HG02970 (cell line): ENCODE data around the gene MCM5.
"Not testable (repeated sequence)": the region's sequence is repeated elsewhere in the genome, so short reads cannot be mapped to it uniquely, and the experiment has no call there.

Experiments used
- ATAC-seq: cut with Tn5 transposase; IDR thresholded peaks from one replicate; pipeline ENCODE4 v1.9.1; 2021; ENCODE audit warnings: mild to moderate bottlenecking, moderate library complexity, moderate number of reproducible peaks; ENCODE audit not compliant: unreplicated experiment, low FRiP score

MCM5 gene

DNA sequence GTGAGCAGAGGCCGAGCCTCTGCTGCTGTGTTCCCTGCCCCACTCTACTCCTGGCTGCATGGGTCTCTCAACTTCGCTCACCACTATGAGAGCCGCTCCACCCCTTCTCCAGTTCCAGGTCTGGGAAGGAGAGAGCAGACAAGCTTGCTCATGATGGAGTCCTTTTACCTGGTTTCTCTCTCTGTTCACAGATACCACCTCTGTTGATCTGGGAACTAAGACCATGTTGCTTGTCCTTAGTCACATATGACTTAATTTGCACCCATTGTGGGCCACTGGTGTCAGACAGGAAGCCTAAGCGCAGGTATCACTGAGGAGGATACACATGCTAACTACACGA, 26.8 kb downstream of the MCM5 start:
- ATAC-seq, result no peak

- ATAC-seq, result no peak
These were observed 31.0 kb downstream of the MCM5 start for GRCh38 chr22:35430897-35431322.

DNA sequence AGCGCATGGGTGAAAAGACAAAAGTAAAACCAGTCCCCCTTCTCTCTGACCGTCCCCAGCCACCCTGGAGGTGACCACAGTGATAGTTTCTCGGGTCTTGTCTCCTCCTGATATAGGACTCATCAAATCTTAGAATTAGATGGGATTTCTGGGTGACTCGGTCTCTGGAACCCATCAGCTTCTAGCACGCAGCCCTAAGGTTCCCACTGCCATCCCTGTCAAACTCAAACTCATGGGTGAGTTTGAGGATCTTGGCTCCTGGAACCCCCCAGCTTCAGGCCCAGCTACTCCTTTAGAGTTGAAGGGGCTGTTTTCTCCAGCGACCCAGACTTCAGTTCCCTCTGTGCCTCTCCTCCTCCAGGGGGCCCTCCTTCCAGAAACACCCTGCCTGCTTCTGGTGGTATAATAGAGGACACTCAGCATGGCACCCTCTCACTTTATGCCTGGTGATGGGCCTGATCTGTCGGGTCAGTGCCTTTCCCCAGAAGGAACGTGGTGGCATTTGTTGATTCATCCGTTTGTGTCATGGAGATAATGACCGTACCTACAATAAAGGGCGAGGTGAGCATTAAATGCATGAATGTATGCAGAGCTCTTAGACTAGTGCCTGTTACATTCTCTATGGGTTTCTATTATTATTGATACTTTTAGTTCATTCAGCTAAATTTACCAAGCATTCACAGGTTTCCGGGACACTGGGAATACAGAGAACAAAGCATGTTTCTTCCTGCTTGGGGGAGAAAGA, 31.7 kb downstream of the MCM5 start:
- no peak for ATAC-seq

DNA sequence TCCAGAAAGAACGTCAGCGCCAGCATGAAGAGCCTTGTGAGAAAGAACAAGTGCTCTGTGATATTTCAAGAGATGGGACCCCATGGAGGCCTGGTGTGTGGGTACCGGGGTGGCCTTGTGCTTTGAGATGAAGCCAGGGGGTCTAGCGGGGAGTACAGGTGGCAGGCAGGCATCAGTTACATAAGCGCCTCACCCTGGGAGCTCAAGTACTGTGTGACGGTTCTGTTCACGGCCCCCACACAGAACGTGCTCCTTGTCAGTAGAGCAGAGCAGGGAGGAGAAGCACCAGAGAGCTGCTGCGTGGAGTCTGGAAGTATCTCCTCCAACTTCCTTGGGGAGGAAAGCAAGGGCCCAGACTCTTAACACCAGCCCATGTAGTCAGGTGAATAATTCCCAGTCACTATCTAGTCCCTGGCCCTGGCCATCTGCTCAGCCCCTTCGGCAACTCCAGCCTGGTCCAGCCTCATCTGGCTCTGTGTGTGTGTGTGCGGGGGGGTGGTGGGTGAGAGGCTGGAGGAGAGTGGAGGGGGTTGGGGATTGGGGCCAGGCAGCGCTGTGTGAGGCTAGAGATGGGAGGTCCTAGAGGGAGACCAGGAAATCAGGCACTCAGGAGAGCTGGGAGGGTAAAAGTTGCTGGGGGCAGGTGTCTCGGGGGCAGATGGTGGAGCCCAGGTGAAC, 32.4 kb downstream of the MCM5 start:
- no peak for ATAC-seq

- no peak for ATAC-seq
These were observed 34.2 kb downstream of the MCM5 start for GRCh38 chr22:35434061-35434710.

DNA sequence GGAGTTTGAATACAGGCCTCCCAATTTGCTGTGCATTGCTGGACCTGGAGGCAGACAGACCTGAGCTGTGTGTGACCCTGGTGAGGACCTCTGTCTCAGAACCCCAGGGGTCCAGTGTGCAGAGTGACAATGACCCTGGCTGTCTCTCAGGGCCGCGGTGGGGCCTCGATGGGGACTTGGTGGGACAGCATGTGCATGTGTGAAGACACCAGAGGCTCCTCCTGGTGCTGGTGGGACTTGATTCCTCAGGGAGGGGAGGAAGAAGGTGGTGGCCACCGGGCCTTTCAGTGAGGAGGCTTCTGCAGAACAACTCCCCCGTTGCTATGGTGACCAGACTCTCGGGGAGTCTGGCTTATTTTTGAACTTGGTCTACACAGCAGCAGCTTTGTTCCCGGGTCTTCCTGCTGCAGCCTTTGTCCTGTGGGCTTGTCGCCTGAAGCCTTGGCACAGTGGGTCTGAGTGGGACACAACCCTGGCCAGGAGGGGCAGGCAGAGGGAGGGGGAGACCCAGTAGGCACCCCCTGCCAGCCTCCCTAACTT, 35.3 kb downstream of the MCM5 start:
- no peak for ATAC-seq

- no peak for ATAC-seq
These were observed 36.5 kb downstream of the MCM5 start for GRCh38 chr22:35436421-35436820.

DNA sequence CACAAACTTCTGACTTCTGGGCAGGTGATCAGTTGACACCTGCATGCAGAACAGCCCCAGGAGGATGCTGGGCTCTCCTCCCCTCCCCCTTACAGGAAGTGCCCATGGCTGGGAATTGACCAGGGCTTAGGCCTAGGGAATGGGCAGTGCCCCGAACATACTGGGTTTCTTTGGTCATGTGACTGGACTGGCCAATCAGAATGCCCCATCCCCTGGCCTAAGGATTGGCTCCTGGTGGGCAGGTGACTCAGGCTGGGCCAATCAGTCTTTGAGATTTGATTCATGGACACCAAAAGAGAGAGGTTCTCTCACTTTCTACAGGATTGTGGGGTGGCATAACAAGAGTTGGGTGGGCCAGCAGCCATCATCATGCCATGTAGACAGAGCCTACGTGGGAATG, 37.1 kb downstream of the MCM5 start:
- ATAC-seq, result no peak

- ATAC-seq, result not testable (repeated sequence)
These were observed 38.9 kb downstream of the MCM5 start for GRCh38 chr22:35438673-35439364.

DNA sequence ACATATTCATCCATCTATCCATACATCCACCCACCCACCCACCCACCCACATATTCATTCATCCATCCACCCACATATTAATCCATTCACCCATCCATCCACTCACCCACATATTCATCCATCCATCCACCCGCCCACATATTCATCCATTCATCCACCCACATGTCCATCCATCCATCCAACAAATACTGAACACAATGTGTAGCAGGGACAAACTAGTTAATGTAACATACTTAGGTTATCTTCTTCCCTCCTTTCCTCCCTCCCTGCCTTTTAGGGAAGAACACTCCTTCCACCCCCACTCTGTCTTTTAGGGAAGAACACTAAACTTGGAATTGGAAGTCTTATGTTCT, 39.4 kb downstream of the MCM5 start:
- ATAC-seq, result no peak

- ATAC-seq, result no peak
These were observed 40.2 kb downstream of the MCM5 start for GRCh38 chr22:35440129-35440528.

DNA sequence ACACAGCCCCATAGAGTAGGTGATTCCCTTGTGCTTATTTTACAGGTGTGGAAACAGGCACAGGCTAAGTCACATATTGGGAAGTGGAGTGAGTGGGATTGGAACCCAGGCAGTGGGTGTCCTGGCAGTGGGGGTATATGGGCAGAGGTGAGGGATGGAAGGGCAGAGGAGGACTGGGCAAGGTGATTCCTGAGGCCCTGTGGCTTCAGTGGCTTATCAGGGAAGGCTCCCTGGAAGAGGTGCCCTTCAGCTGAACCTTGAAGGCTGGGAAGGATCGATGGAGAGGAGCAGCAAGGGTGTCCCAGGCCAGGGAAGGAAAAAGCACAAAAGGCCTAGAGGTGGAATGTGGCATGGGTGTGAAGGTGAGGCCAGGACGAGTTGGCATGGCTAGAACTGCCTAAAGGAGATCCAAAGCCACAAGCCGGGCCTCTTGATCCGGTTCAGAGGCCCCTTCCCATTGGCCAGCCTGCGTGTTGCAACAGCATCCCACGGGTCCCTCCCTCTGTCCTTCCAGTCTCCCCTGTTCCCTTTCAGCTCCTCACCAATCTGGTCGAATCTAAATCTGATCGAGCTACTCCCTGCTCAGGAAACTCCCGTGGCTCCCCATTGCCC, 41.7 kb downstream of the MCM5 start:
- no peak for ATAC-seq

DNA sequence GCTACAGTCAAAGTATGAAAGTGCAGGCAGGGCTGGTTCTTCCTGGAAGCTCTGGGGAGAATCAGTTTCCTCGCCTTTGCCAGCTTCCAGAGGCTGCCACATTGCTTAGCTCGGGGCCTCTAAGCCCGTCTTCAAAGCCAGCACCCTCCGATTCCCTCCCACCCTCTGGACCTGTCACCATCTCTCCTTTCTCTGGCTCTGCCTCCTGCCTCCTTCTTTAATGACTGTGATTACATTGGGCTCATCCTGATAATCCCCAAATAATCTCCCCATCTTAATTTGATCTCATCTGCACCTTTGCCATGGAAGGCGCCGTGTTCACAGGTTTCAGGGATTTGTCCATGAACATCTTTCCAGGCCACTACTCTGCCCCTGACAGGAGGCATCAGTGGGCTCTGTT, 42.5 kb downstream of the MCM5 start:
- no peak for ATAC-seq

DNA sequence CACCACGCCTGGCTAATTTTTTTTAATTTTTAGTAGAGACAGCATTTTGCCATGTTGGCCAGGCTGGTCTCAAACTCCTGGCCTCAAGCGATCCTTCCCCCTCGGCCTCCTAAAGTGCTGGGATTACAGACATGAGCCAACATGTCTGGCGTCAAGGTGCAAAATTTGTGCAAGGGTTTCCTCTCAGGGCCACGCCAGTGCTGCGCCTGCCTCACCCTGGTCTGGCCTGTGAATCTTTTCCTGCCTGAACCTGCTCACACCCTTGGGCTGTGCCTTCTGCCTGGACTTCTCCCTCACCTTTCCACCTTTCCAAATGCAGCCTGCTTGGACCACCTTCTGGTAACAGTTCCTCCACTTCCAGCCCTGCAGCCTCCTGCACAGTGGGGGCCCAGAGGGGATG, 43.4 kb downstream of the MCM5 start:
- no peak for ATAC-seq

DNA sequence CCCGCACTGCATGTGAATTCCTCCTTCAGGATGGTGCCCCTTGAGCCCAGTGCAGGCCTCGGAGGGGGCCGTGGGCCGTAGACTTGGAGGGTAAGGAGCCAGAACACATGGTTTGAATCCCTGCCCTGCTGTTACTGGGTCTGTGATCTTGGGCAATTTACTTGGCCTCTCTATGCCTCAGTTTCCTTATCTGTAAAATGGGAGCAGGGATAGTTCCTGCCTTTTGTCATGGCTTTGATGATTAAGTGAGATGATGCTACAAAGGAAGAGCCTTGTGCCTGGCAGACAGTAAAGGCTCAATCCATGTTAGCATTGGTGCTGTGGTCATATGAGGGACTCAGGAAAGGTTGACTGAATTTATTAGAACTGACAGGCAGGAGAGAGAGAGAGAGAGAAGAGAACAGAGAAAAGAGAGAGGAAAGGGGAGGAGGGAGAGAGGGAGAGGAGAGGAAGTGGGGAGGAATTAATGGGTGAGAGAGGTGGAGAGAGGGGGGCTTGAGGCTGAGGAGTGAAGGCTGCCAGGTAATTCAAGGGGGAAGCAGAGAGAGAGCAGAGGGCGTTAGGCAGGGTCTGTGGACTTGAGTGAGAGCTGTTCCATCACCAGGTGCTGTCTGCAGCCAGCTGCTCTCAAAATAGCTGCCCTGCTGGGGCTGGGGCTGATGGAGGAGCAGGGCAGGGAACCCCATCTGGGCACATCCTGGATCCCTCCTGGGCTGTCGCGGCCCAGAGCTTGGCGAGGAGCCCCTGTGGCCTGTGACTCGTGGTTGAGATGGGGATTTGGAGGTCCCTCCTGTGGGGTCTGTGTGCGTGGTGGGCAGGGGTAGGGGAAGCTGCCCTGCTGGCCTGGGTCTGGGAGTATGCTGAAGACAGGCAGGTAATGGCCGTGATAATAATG, 44.1 kb downstream of the MCM5 start:
- ATAC-seq, result no peak

- no peak for ATAC-seq
These were observed 44.9 kb downstream of the MCM5 start for GRCh38 chr22:35444685-35445399.

- ATAC-seq, result no peak
These were observed 46.0 kb downstream of the MCM5 start for GRCh38 chr22:35445933-35446332.

GRCh38 chr22:35446365-35446764, 46.4 kb downstream of the MCM5 start:
- ATAC-seq, result no peak

- ATAC-seq, result no peak
These were observed 48.6 kb downstream of the MCM5 start for GRCh38 chr22:35448523-35448922.
